Measurements from ENCODE around the gene B3GALT6.

B3GALT6 gene

GRCh38 chr1:1267488-1268283 lies 35.6 kb downstream of the B3GALT6 start:
- no peak for DNase-seq

DNA sequence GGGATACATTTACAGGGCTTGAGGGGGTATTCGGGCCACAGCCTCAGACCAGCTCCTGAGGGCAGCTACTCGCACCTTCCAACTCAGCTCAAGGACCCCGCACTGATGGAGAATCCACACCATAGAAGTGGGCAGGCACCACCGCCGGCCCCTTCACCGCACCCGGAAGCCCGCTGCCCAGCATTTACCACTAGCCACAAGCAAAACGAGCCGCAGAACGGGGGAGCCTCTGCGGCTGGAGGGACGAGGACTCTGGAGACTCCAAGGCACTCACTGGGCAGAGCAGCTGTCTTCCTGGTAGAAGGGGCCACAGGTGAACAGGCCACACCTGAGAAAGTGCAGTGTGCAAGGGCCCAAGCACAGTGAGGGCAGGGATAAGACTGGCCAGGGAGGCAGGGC lies 36.2 kb downstream of the B3GALT6 start:
- DNase-seq = no peak

DNA sequence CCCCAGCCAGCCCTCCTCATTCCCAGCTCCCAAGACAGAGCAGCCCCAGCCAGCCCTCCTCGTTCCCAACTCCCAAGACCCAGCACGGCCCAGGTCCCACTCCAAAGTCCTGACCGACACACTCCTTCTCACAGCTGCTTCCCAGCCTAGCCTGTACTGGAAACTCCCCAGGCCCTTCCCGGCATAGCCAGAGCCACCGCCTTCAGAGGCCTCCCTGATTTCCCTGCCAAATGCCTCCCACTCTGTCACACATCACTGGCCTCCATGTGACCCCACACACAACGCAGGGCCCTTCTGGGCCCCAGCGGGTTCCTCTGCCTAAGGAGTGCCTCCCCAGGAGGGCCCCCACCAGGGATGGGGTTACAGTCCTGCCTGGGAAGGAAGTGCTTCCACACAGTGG lies 38.8 kb downstream of the B3GALT6 start:
- no peak for DNase-seq

DNA sequence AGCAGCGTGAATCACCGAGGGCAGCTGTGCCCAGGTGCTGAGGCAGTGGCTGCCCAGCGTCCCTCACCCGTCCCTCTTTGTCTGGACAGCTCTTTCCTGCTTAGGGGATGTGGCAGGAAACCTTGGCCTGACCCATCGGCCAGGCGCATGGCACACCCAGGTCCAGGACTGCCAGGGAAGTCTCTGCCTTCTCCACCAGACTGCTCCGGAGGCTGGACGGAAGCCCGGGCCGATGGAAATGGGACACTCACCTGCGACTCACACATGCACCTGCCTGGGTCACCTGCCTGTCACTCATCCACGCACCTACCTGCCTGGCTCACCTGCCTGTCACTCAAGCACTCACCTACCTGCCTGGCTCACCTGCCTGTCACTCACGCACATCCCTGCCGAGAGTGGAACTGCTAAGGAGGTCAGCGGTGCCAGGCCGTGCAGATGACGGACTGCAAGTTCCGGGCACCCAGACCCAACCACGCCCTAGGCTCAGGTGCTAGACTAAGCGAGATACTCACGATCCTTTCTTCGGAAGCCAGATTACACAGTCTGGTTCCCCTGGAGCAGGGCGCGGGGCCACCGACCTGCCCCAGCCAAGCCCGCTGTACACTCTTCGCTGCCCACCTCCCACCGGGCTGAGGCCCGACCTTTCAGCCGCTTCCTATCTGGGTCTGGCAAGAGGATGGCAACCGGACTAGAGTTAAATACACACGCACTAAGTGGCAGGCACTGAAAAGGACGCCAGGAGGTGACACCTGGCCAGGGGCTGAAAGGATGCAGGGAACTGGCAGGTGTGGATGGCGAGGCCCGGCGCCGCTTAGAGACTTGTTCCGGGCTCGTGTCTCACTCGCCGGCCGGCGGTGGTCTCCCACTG lies 40.5 kb downstream of the B3GALT6 start:
- DNase-seq = no peak

GRCh38 chr1:1273209-1273511 lies 41.1 kb downstream of the B3GALT6 start:
- DNase-seq = no peak

GRCh38 chr1:1273512-1274298 lies 41.7 kb downstream of the B3GALT6 start, which contains the start of gene UBE2J2:
Gene UBE2J2, minus strand, starts transcription at chr1:1273854. Its CDS starts 5,862 bp downstream, at chr1:1267992.
- peak; percentile 87 for DNase-seq

GRCh38 chr1:1274299-1274930 lies 42.4 kb downstream of the B3GALT6 start:
- DNase-seq = no peak

DNA sequence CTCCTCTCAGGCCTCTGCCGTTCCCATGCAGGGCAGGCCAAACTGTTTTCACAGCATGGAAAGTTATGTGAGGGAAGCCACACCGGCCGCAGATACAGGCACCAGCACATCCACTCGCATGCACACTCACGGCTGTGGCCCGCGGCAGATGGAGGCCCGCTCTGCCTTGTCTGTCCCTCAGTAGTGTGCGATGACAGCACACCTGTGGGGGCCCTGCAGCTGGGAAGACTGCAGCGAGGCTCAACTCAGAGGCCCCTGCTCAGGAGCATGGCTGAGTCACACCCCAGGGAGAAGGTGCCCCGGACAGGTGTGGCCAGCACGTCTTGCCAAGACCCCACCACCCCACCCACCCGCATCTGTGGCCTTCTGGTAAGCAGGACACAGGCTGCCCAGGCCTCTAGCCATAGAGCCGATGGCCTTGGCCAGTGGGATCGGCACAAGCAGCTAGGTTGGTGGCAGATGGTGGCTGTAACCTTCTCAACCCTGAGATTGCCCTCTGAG lies 42.9 kb downstream of the B3GALT6 start:
- DNase-seq = no peak

DNA sequence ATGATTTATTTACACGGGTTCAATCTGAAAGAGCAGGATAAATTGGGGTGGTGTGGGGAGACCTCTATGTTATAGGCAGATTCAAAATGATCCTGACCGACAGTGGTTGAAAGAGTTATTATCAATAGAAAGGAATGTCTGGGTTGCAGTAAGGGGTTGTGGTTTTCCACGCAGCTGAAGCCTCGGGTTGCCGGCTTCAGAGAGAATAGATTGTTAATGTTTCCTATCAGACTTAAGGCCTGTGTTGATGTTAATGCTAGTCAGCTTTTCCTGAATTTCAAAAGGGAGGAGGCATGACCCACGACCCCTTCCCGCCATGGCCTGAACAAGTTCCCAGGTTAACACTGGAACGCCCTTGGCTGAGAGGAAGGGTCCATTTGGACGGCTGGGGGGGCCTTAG lies 43.8 kb downstream of the B3GALT6 start:
- no peak for DNase-seq

DNA sequence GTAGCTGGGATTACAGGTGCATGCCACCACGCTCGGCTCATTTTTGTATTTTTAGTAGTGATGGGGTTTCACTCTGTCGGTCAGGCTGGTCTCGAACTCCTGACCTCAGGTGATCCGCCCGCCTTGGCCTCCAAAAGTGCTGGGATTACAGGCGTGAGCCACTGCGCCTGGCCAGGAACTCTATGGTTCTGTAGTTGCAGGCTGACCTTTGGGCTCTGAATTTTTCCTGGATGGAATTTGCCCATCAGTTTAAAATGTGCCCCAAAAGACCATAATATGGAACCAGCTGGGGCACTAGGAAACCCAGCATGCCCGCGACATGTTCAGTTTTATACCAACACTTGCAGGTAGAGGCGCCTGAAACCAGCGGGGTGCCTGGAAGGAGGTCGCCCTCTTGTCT lies 46.6 kb downstream of the B3GALT6 start:
- DNase-seq = no peak

DNA sequence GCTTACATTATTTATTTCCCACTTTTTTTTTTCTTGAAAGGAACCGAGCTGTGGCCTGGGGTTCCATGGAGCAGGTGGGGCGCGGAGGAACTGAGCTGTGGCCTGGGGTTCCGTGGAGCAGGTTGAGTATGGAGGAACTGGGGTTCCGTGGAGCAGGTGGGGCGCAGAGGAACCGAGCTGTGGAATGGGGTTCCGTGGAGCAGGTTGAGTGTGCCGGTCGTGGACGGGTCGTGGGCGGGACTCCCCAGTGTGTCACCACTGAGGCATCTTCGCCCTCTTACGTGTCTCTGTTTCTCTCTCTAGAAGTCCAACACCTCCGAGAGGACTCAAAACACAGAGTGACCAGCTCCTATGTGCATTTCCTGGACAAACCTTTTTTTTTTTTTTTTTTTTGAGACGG lies 47.0 kb downstream of the B3GALT6 start:
- DNase-seq = no peak

DNA sequence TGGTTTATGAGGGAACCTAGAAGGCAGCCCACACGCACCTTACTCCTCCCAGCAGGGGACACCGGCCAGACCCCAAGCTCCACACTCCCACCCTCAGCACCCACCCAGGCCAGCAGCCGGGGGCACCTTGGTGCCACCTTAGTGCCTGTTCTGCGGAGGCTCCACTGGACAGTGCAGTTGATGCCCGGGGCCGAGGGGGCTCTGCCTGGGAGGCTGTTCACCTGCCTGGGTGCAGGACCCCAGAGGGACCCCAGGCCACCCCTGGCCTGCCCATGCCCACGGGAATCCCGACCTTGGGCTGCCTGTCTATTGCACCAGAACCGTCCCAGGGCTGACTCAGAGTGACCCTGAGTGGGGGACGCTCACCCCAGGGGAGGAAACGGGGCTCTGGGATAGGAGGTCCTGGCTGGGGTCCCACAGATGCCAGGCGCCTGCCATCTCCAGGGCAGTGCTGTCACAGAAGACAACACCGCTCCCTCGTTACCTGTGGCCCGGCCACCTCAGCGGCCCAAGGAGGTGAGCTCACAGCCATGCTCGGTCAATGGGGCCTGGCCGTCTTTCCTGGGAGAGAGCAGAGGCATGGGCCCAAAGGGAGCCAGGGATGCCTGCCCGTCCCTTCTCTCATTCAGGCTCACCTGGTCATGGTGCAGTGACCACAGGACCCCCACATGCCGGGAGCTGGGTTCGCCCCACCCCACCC lies 48.9 kb downstream of the B3GALT6 start:
- DNase-seq = no peak

- DNase-seq = no peak
Measured at GRCh38 chr1:1281533-1282321, 49.7 kb downstream of the B3GALT6 start.

DNA sequence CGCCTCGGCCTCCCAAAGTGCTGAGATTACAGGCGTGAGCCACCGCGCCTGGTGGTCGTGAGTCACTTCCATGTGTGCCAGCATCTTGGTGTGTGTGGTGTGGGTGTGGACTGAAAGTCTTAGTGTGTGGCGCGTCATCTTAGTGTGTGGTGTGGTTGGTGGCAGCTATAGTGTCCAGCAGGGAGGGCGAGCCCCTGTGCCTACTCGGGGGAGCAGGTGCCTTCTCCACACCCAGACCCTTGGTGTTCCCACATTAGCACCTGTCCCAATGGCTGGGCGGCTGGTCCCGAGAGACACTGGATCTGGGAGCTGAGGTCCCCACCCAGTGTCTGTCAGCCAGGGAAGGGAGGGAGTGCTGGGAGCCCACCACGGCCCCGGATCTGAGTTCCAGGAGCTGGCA lies 51.0 kb downstream of the B3GALT6 start:
- DNase-seq = no peak

GRCh38 chr1:1283821-1284220 lies 51.8 kb downstream of the B3GALT6 start:
- DNase-seq = peak; percentile 50

All from NCI-H2171 treated with DMSO at 0.1 percent for 48 hours (cell line).